Chondrocyte (in vitro differentiated cells): ENCODE data around the gene OR51L1. TPM values are rescaled to one million over a fixed set of nuclear protein-coding genes. Genes with fewer than 3 reads are reported as not detected.

ENCODE experiments used
- DNase-seq: peaks from one replicate; pipeline ENCODE4 v3.0.0; 2021; ENCODE audit warnings: mixed read lengths, low spot score
- H3K27ac Mint-ChIP-seq: one replicate; pipeline ENCODE4 v1.8.0; 2021; ENCODE audit warnings: mild to moderate bottlenecking, moderate library complexity, mixed read lengths; ENCODE audit not compliant: unreplicated experiment
- H3K27me3 Mint-ChIP-seq: 2 replicates; pipeline ENCODE4 v1.8.0; 2021; ENCODE audit warnings: low read depth, mixed read lengths
- H3K36me3 Mint-ChIP-seq: 2 replicates; pipeline ENCODE4 v1.8.0; 2021; ENCODE audit warnings: low read depth, mixed read lengths
- H3K4me1 Mint-ChIP-seq: 2 replicates; pipeline ENCODE4 v1.8.0; 2021; ENCODE audit warnings: low read depth, mild to moderate bottlenecking, mixed read lengths
- H3K4me3 Mint-ChIP-seq: one replicate; pipeline ENCODE4 v1.8.0; 2021; ENCODE audit warnings: mild to moderate bottlenecking, moderate library complexity, mixed read lengths; ENCODE audit not compliant: unreplicated experiment
- H3K9me3 Mint-ChIP-seq: 2 replicates; pipeline ENCODE4 v1.8.0; 2021; ENCODE audit warnings: low read depth, mixed read lengths
- total RNA-seq: library from RNA; stranded (reverse); gene quantifications from 3 replicates; pipeline ENCODE4 v1.2.1, GENCODE V29; 2021
- TF ChIP-seq, protein P1 (sequence below): fragments of 200-600 bp; sonication (generic); IDR thresholded peaks from 2 replicates; pipeline ENCODE4 v1.5.0; 2021; ENCODE audit warnings: antibody characterized with exemption, mild to moderate bottlenecking, moderate library complexity

The OR51L1 gene
- total RNA-seq, 1 donor from 2014 or later, result not detected

DNA sequence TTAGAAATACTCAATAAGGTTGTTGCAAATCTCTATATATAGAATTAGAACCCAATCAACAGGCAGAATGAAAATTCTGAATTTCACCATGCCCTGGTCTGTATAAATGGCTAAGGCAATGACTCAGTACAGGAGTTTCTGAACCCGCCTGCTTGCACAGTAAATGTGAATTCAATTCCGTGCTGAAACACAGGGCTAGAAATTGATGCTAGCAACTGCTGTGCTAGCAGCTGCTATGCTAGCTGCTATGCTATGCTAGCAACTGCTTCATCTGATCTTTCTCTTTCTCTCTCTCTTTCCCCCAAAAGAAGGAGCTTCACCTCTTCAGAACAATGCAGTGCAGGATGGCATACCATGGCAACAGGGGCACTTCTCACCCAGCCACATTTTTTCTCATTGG, 42.0 kb downstream of the OR51L1 start:
- TF ChIP-seq, protein P1, sequence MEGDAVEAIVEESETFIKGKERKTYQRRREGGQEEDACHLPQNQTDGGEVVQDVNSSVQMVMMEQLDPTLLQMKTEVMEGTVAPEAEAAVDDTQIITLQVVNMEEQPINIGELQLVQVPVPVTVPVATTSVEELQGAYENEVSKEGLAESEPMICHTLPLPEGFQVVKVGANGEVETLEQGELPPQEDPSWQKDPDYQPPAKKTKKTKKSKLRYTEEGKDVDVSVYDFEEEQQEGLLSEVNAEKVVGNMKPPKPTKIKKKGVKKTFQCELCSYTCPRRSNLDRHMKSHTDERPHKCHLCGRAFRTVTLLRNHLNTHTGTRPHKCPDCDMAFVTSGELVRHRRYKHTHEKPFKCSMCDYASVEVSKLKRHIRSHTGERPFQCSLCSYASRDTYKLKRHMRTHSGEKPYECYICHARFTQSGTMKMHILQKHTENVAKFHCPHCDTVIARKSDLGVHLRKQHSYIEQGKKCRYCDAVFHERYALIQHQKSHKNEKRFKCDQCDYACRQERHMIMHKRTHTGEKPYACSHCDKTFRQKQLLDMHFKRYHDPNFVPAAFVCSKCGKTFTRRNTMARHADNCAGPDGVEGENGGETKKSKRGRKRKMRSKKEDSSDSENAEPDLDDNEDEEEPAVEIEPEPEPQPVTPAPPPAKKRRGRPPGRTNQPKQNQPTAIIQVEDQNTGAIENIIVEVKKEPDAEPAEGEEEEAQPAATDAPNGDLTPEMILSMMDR, result no peak
- no peaks in the 10 kb centered on the region for H3K36me3 Mint-ChIP-seq
- DNase-seq, result no peak
- no peak overlapping the region for H3K27ac Mint-ChIP-seq
- H3K4me3 Mint-ChIP-seq, result no peak overlapping the region
- H3K9me3 Mint-ChIP-seq, result no peaks in the 10 kb centered on the region
- no peaks in the 10 kb centered on the region for H3K27me3 Mint-ChIP-seq
- no peaks in the 10 kb centered on the region for H3K4me1 Mint-ChIP-seq

DNA sequence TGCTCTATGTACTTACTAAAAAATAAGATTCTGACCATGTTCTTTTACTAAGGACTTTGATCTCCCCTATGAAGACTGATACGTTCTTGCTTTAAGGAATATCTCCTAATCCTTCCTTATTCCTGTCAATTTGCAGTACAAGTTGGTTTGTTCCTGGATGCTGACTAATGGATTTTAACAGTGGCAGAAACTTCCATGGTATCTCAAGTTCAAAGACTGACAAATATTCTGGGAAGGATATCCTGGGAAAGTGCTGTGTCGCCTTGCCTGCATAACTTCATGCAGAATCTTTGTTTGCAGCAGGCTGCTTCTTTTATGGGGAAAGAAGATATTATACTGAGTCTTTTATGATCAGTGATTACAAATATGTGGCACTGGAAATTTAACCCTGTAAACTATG, 43.3 kb downstream of the OR51L1 start:
- Mint-ChIP-seq H3K27me3 (no peaks in the 10 kb centered on the region), H3K4me3 (no peak overlapping the region), H3K36me3 (no peaks in the 10 kb centered on the region), H3K27ac (no peak overlapping the region), H3K4me1 (no peaks in the 10 kb centered on the region), H3K9me3 (no peaks in the 10 kb centered on the region)
- no peak for DNase-seq
- TF ChIP-seq, protein P1, result no peak

- Mint-ChIP-seq H3K4me1 (no peaks in the 10 kb centered on the region), H3K4me3 (no peak overlapping the region), H3K36me3 (no peaks in the 10 kb centered on the region), H3K27me3 (no peaks in the 10 kb centered on the region), H3K27ac (no peak overlapping the region), H3K9me3 (no peaks in the 10 kb centered on the region)
- TF ChIP-seq, protein P1, result no peak
- no peak for DNase-seq
Observed at GRCh38 chr11:5038341-5038740, 43.7 kb downstream of the OR51L1 start.

DNA sequence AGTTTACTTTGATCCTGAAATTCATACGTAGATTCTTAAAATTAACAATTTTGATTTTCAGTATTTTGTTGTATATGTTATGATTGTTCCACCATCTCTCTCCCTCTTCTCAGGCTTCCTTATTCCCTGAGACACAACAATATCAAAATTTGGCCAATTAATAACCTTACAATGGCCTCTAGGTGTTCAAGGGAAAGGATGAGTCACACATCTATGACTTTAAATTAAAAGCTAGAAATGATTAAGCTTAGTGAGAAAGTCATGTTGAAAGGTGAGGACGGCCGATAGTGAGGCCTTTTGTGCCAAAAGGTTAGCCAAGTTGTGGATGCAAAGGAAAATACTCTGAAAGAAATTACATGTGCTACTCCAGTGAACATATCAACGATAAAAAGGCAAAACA, 46.2 kb downstream of the OR51L1 start:
- no peaks in the 10 kb centered on the region for H3K9me3 Mint-ChIP-seq
- TF ChIP-seq, protein P1, result no peak
- no peaks in the 10 kb centered on the region for H3K27me3 Mint-ChIP-seq
- DNase-seq, result no peak
- no peaks in the 10 kb centered on the region for H3K36me3 Mint-ChIP-seq
- H3K4me1 Mint-ChIP-seq, result no peaks in the 10 kb centered on the region
- no peak overlapping the region for H3K4me3 Mint-ChIP-seq
- H3K27ac Mint-ChIP-seq, result no peak overlapping the region

GRCh38 chr11:5042091-5042490, 47.4 kb downstream of the OR51L1 start:
- peaks cover 3% of the 10 kb centered on the region for H3K27me3 Mint-ChIP-seq
- TF ChIP-seq, protein P1, result no peak
- DNase-seq, result no peak
- H3K4me3 Mint-ChIP-seq, result no peak overlapping the region
- H3K4me1 Mint-ChIP-seq, result no peaks in the 10 kb centered on the region
- no peak overlapping the region for H3K27ac Mint-ChIP-seq
- H3K9me3 Mint-ChIP-seq, result no peaks in the 10 kb centered on the region
- H3K36me3 Mint-ChIP-seq, result no peaks in the 10 kb centered on the region
